Stimulated activated naive CD8-positive, alpha-beta T cell treated with anti-CD3 and anti-CD28 coated beads, Interleukin-15, amount 100 ng/mL, for 72 hours (primary cell): ENCODE results near the gene ERC2.

Source experiments
- ATAC-seq: fragments of 150-1000 bp; cut with Tn5 transposase; 2 replicates; pipeline ENCODE4 v1.10.0; 2021; ENCODE audit warnings: mild to moderate bottlenecking, moderate library complexity
- DNase-seq, 2 donors: peaks; one replicate each; pipeline ENCODE4 v3.0.0; 2021 to 2022
- H3K27ac Mint-ChIP-seq, 2 donors: one replicate each; pipeline ENCODE4 v1.8.0; 2022; ENCODE audit warnings: mild to moderate bottlenecking in 2 of 2, mixed read lengths in 2 of 2, moderate library complexity in 2 of 2
- H3K27me3 Mint-ChIP-seq: one replicate; pipeline ENCODE4 v1.8.0; 2022; ENCODE audit warnings: mixed read lengths
- H3K4me1 Mint-ChIP-seq: one replicate; pipeline ENCODE4 v1.8.0; 2022; ENCODE audit warnings: mild to moderate bottlenecking, mixed read lengths
- H3K4me3 Mint-ChIP-seq, 2 donors: one replicate each; pipeline ENCODE4 v1.8.0; 2022; ENCODE audit warnings: mild to moderate bottlenecking in 2 of 2, mixed read lengths in 2 of 2, moderate library complexity in 1 of 2
- H3K9me3 Mint-ChIP-seq, 2 donors: one replicate each; pipeline ENCODE4 v1.8.0; 2022; ENCODE audit warnings: mixed read lengths in 2 of 2

The ERC2 gene

DNA sequence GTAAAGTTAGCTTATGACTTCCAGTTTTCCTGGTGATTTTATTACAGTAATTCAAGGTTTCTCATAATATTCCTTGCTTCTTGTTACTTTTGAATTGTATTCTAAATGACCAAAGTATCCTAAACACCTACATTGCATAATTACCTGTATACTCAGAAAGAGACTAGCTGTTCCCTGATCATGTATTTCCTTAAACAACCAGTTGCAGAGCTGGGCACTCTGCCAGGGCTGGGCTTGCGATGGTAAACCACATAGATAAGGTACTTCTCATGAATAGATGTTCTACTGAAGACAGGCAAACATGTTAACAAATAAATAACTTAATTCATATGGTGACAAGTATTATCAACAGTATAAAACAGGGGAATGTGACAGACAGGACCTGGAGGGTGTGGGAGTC, 838.8 kb downstream of the ERC2 start:
- Mint-ChIP-seq H3K27me3 (no peaks in the 10 kb centered on the region), H3K9me3 (peaks cover 0 to 9% of the 10 kb centered on the region in 2 donors), H3K4me1 (no peaks in the 10 kb centered on the region), H3K4me3 (no peak overlapping the region), H3K27ac (no peak overlapping the region)
- no peak for DNase-seq
- ATAC-seq, result no peak

DNA sequence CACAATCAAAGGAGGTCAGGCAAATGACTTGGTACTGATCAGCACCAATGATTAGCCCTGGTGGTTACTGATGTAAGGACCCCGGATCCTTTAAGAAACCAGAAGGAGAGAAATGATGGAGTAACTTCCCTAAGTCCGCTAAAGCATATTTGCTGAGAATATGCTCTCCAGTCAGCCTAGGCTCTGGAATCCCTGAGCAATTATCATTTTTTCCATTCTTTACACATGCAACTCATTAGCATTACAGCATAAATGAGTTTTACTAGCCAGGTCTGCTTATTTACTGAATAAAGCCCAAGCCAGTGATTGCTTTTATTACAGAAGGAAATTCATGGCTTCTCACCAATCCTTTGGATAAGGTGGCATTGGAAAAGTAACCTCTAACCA, 842.0 kb downstream of the ERC2 start:
- Mint-ChIP-seq H3K4me3 (no peak overlapping the region), H3K27ac (no peak overlapping the region), H3K9me3 (peaks cover 0 to 16% of the 10 kb centered on the region in 2 donors), H3K27me3 (peaks cover 17% of the 10 kb centered on the region), H3K4me1 (no peaks in the 10 kb centered on the region)
- DNase-seq (no peak), ATAC-seq (no peak)

DNA sequence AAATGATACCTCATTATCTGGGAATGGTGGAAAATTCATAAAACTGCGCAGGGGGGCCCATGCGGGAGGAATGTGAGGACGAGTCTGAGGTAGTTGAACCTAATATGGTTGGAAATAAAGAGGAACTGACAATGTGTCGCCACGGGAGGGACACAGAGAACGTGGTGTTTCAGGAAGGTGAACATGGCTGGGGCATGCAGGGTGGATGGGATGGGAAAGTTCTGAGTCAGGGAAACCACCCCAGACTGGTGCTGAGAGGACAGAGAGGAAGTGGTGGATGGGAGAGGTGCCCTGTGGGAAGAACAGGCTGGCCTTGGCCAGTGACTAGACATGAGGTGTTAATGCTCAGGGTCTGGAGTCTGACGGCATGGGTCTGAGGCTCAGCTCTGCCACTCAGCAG, 844.0 kb downstream of the ERC2 start:
- Mint-ChIP-seq H3K27me3 (peaks cover 26% of the 10 kb centered on the region), H3K27ac (peak overlapping the region in 1 of 2 donors; percentile 13), H3K4me3 (no peak overlapping the region), H3K4me1 (no peaks in the 10 kb centered on the region), H3K9me3 (peaks cover 0 to 9% of the 10 kb centered on the region in 2 donors)
- ATAC-seq, result no peak
- DNase-seq, result no peak

DNA sequence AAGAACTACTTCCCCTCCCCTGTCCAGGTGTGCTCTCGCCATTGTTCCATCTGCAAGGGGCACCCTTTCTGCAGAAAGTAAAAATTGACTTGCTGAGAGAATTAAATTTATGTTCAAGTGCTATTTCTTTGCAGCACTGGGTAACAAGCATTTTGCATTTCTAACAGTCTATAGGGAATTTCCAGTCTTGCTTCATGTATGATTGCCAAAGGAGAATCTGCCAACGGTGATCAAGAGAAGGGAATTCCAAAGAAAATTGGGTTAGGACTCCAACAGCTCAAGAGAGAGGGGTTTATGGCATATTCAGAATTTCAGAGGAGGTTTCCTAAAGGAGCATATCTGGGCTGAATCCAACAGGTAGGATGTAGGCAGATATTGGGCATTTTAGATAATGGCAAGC, 844.5 kb downstream of the ERC2 start:
- H3K27ac Mint-ChIP-seq, result no peak overlapping the region
- H3K4me1 Mint-ChIP-seq, result no peaks in the 10 kb centered on the region
- DNase-seq, result no peak
- peaks cover 0 to 9% of the 10 kb centered on the region in 2 donors for H3K9me3 Mint-ChIP-seq
- H3K27me3 Mint-ChIP-seq, result peaks cover 26% of the 10 kb centered on the region
- no peak for ATAC-seq
- no peak overlapping the region for H3K4me3 Mint-ChIP-seq

GRCh38 chr3:55622733-55623132, 845.5 kb downstream of the ERC2 start:
- no peaks in the 10 kb centered on the region for H3K4me1 Mint-ChIP-seq
- H3K27ac Mint-ChIP-seq, result no peak overlapping the region
- peaks cover 26% of the 10 kb centered on the region for H3K27me3 Mint-ChIP-seq
- DNase-seq (no peak), ATAC-seq (no peak)
- H3K4me3 Mint-ChIP-seq, result no peak overlapping the region
- peaks cover 0 to 9% of the 10 kb centered on the region in 2 donors for H3K9me3 Mint-ChIP-seq

- Mint-ChIP-seq H3K27ac (no peak overlapping the region), H3K9me3 (peaks cover 0 to 9% of the 10 kb centered on the region in 2 donors), H3K4me3 (no peak overlapping the region), H3K4me1 (no peaks in the 10 kb centered on the region), H3K27me3 (peaks cover 26% of the 10 kb centered on the region)
- ATAC-seq (no peak), DNase-seq (no peak)
These were observed 846.2 kb downstream of the ERC2 start for GRCh38 chr3:55622116-55622515.

DNA sequence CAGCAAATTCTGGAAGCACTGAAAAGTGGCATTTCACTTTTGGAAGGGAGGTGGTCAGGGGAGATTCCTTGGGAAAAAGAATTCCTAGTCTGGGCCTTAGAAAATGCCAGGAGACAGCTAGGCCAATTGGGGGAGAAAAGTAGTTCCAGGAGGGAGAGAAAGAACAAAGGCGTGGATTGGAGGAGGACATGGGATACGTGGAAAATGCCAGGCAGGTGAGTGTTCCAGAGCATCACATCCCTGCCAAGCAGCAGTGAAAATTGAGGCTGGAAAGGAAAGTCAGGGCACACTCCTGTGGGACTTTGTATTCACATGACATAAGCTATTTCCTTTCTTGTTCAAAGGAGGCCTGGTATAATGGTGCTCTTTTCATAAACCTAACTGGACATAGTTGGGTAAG, 846.6 kb downstream of the ERC2 start:
- peaks cover 26% of the 10 kb centered on the region for H3K27me3 Mint-ChIP-seq
- H3K9me3 Mint-ChIP-seq, result peaks cover 0 to 9% of the 10 kb centered on the region in 2 donors
- H3K4me1 Mint-ChIP-seq, result no peaks in the 10 kb centered on the region
- ATAC-seq (no peak), DNase-seq (no peak)
- H3K27ac Mint-ChIP-seq, result no peak overlapping the region
- H3K4me3 Mint-ChIP-seq, result no peak overlapping the region

DNA sequence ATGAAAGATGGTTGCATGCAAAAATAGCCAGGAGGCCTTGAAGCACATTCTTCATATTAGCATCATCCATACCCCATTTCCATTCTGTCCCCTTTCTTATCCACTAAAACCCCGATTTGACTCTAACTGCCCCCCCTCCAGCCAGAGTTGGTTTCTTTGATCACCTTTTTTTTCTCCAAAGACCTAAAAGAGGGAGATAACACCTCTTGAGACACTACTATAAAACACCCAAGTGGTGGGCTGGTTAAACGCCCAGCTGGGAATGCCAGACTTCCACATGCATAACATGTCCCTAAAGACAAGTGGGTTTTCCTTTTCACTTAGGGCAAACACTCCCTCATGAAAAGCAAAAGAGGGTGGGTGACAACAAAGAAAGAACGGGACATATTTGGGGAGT, 847.2 kb downstream of the ERC2 start:
- peaks cover 26% of the 10 kb centered on the region for H3K27me3 Mint-ChIP-seq
- no peak for ATAC-seq

GRCh38 chr3:55620351-55621025, 847.8 kb downstream of the ERC2 start:
- H3K27ac Mint-ChIP-seq, result no peak overlapping the region
- ATAC-seq, result no peak
- H3K9me3 Mint-ChIP-seq, result peaks cover 0 to 9% of the 10 kb centered on the region in 2 donors
- H3K4me1 Mint-ChIP-seq, result no peaks in the 10 kb centered on the region
- no peak overlapping the region for H3K4me3 Mint-ChIP-seq
- no peak for DNase-seq
- peaks cover 26% of the 10 kb centered on the region for H3K27me3 Mint-ChIP-seq

More for the DNA sequence above, 847.2 kb downstream of the ERC2 start:
- H3K4me1 Mint-ChIP-seq, result no peaks in the 10 kb centered on the region
- no peak overlapping the region for H3K4me3 Mint-ChIP-seq
- H3K9me3 Mint-ChIP-seq, result peaks cover 0 to 9% of the 10 kb centered on the region in 2 donors
- DNase-seq, result no peak
- no peak overlapping the region for H3K27ac Mint-ChIP-seq

DNA sequence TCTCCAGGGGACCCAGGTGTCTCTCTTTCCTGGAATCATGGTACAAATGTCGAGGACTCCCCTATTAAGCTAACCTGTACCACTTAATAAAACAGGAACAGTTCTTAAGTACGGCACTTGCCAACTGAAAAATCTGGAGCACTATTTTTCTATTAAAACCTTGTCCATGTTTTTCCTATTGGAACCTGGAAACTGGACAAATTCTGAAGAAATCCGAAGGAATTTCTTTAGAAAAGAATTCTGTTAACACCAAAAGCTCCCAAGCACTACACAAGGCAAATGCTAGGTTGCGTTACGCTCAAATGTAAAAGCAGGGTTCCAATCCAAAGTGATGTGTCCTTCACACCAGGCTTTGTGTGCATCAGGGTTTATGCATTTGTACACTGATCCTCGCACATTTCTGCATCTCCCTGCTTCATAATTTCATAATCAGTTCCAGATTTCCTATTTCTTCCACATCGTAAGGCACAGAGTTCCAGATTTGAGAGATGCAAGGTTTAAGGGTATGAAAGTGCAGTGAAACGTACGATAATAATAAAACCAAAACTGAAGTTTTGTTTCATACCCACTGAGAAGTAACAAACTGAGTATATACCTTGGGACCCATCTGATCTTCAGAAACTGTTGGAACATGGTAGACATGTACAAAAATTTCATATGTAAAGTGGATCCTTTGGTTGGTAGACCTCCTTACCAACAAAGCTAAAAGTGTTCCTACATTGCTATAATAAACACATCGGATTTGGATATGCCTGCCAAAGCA, 849.0 kb downstream of the ERC2 start:
- DNase-seq, result no peak
- Mint-ChIP-seq H3K27ac (no peak overlapping the region), H3K27me3 (peaks cover 25% of the 10 kb centered on the region), H3K9me3 (peaks cover 0 to 5% of the 10 kb centered on the region in 2 donors), H3K4me3 (no peak overlapping the region), H3K4me1 (no peaks in the 10 kb centered on the region)
- no peak for ATAC-seq

- ATAC-seq (no peak), DNase-seq (no peak)
- Mint-ChIP-seq H3K9me3 (no peaks in the 10 kb centered on the region), H3K27me3 (peaks cover 16% of the 10 kb centered on the region), H3K4me3 (no peak overlapping the region), H3K4me1 (no peaks in the 10 kb centered on the region), H3K27ac (no peak overlapping the region)
These were observed 850.9 kb downstream of the ERC2 start for GRCh38 chr3:55617385-55617784.

DNA sequence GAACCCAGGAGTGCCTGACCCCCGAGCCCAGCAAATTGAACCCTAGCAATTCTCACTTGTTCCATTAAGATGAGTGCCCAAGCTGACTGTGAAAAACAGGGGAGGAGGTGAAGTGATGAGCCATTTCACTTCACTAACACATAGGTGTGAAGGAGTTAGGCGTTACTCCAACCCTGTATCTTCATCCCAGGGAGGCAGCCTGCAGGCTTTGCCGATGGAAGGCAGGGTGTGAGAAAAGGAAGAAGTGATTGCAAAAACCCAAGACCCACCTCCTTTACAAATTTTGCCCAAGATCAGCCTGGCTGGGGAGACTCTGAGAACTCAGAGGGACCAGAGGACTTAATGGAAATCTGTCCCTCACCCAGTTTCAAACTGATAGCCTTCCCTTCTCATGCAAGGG, 851.5 kb downstream of the ERC2 start:
- H3K4me1 Mint-ChIP-seq, result no peaks in the 10 kb centered on the region
- H3K9me3 Mint-ChIP-seq, result no peaks in the 10 kb centered on the region
- peaks cover 18% of the 10 kb centered on the region for H3K27me3 Mint-ChIP-seq
- no peak overlapping the region for H3K27ac Mint-ChIP-seq
- no peak for ATAC-seq
- DNase-seq, result no peak
- no peak overlapping the region for H3K4me3 Mint-ChIP-seq

GRCh38 chr3:55615694-55616295, 852.5 kb downstream of the ERC2 start:
- Mint-ChIP-seq H3K4me3 (no peak overlapping the region), H3K27me3 (peaks cover 17% of the 10 kb centered on the region), H3K9me3 (no peaks in the 10 kb centered on the region), H3K4me1 (no peaks in the 10 kb centered on the region), H3K27ac (no peak overlapping the region)
- no peak for ATAC-seq
- no peak for DNase-seq

DNA sequence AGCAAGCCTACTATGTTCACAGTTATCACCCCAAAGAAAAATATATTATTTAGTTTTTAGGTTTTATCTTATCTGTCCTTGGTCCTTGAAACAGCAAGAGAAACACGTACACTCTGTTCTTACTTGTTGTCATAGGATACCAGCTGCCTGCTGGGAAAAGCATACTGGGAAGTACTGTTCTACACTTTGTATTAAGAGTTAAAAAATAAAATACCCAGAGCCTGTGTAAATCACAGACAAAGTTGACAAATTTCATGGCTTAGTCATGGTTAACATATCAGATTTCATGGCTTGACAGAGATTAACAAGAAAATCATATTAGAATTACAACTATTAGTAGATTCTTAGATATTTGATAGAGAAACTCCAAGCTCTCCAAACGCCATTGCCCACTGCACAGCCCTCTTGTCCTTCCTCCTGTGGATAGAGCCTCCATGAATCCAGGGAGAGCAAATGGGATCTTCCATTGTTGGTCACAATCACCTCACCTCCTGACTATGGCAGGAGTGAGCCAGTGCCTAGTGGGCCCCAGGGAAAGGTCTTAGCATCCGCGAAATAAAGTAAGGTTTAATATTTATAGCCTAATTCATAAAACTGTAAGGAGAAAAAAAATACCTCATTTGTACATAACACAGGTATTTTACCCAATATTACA, 853.1 kb downstream of the ERC2 start:
- Mint-ChIP-seq H3K27ac (no peak overlapping the region), H3K4me3 (no peak overlapping the region), H3K4me1 (no peaks in the 10 kb centered on the region), H3K9me3 (no peaks in the 10 kb centered on the region), H3K27me3 (peaks cover 10% of the 10 kb centered on the region)
- ATAC-seq (no peak), DNase-seq (no peak)

DNA sequence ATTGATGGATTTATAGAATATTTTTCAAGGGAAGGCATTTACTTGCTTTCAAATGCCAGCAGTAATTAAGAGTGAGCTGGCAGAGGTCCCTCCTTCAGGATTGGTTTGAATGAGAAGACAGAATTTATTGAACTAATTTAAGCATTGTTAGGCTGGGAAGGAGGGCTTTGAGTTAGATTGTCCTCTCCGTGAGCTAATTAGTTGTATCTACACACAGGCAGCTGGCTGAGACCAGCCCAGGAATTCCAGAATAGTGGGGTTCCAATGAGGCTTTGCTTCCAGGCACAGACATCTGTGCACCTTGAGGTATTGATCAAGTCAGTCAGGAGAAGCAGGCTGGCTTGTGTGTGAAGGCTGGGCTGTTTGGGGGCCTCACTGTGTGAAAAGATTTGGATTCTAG, 857.1 kb downstream of the ERC2 start:
- Mint-ChIP-seq H3K4me1 (peaks cover 21% of the 10 kb centered on the region), H3K27ac (peak overlapping the region; percentile 12 to 48), H3K9me3 (peaks cover 0 to 7% of the 10 kb centered on the region in 2 donors), H3K4me3 (no peak overlapping the region), H3K27me3 (peaks cover 16% of the 10 kb centered on the region)
- DNase-seq (no peak), ATAC-seq (no peak)
